HL-60/S4 treated with retinoic acid at 250 ng/mL for 4 days and 3 days (cell line): Measurements from ENCODE around the gene NELFB.

Experiments used
- in situ Hi-C: fragments of 300-500 bp; cut with MboI; formaldehyde crosslinking; loops from 2 replicates; pipeline ENCODE4 v1.7.0; 2022; ENCODE audit warnings: low sequenced_read_pairs

Gene NELFB

GRCh38 chr9:137223078-137223970 lies 31.8 kb upstream of the NELFB start:
- in situ Hi-C loops, result no loop called here

GRCh38 chr9:137224830-137225694 lies 30.1 kb upstream of the NELFB start, which contains the start of gene CYSRT1:
CYSRT1 (plus strand) TSS chr9:137225174; CDS start chr9:137225622, 448 bp downstream.
- in situ Hi-C loops, result no loop called here

- in situ Hi-C loops, result no loop called here
Measured at GRCh38 chr9:137225699-137226331, 29.3 kb upstream of the NELFB start.

GRCh38 chr9:137226338-137227053 lies 28.6 kb upstream of the NELFB start:
- in situ Hi-C loops, result no loop called here

- in situ Hi-C loops, result no loop called here
Measured at GRCh38 chr9:137227054-137227852, 27.9 kb upstream of the NELFB start, which contains the start of gene RNF224. RNF224 (plus strand) TSS chr9:137227502; CDS start chr9:137228336, 834 bp downstream.

GRCh38 chr9:137227853-137228505 lies 27.1 kb upstream of the NELFB start:
- in situ Hi-C loops, result no loop called here

GRCh38 chr9:137228506-137228967 lies 26.6 kb upstream of the NELFB start:
- in situ Hi-C loops, result no loop called here

GRCh38 chr9:137228968-137229896 lies 25.9 kb upstream of the NELFB start:
- in situ Hi-C loops, result no loop called here

- in situ Hi-C loops, result loop anchor here (5.0 kb wide), 1 partner anchor 108 kb away; no protein-coding TSS in a partner anchor
Measured at GRCh38 chr9:137229903-137230704, 25.0 kb upstream of the NELFB start.

- in situ Hi-C loops, result loop anchor here (5.0 kb wide), 1 partner anchor 109 kb away; no protein-coding TSS in a partner anchor
Measured at GRCh38 chr9:137230705-137231371, 24.3 kb upstream of the NELFB start, which contains the start of gene SLC34A3. SLC34A3 (plus strand) TSS chr9:137230901; CDS start chr9:137231703, 802 bp downstream.

- in situ Hi-C loops, result loop anchor here (5.0 kb wide), 1 partner anchor 109 kb away; no protein-coding TSS in a partner anchor
Measured at GRCh38 chr9:137231372-137232039, 23.6 kb upstream of the NELFB start.

GRCh38 chr9:137232101-137232500 lies 23.0 kb upstream of the NELFB start:
- in situ Hi-C loops, result loop anchor here (5.0 kb wide), 1 partner anchor 110 kb away; no protein-coding TSS in a partner anchor

GRCh38 chr9:137232510-137232909 lies 22.6 kb upstream of the NELFB start:
- in situ Hi-C loops, result loop anchor here (5.0 kb wide), 1 partner anchor 110 kb away; no protein-coding TSS in a partner anchor

GRCh38 chr9:137233143-137233980 lies 21.8 kb upstream of the NELFB start:
- in situ Hi-C loops, result loop anchor here (5.0 kb wide), 1 partner anchor 111 kb away; no protein-coding TSS in a partner anchor
